ENCODE results near the gene HM13.
"Not testable (repeated sequence)": the region's sequence is repeated elsewhere in the genome, so short reads cannot be mapped to it uniquely, and the experiment has no call there.

The HM13 gene

GRCh38 chr20:31502884-31503673 is 11.2 kb upstream of the HM13 start:
- FAIRE-seq, result peak; percentile 28

GRCh38 chr20:31505903-31506302 is 8.3 kb upstream of the HM13 start:
- FAIRE-seq, result no peak

GRCh38 chr20:31508517-31509244 is 5.6 kb upstream of the HM13 start:
- no peak for FAIRE-seq

- no peak for FAIRE-seq
Observed at GRCh38 chr20:31515072-31515774, 981 bp downstream of the HM13 start.

GRCh38 chr20:31515775-31516107 is 1.5 kb downstream of the HM13 start:
- no peak for FAIRE-seq

GRCh38 chr20:31516166-31516565 is 1.9 kb downstream of the HM13 start:
- FAIRE-seq, result no peak

GRCh38 chr20:31516651-31517050 is 2.4 kb downstream of the HM13 start:
- no peak for FAIRE-seq

GRCh38 chr20:31517373-31517772 is 3.1 kb downstream of the HM13 start:
- no peak for FAIRE-seq

GRCh38 chr20:31521267-31521666 is 7.0 kb downstream of the HM13 start:
- FAIRE-seq, result not testable (repeated sequence)

GRCh38 chr20:31522731-31523130 is 8.5 kb downstream of the HM13 start:
- FAIRE-seq, result no peak

GRCh38 chr20:31523361-31524283 is 9.4 kb downstream of the HM13 start:
- no peak for FAIRE-seq

GRCh38 chr20:31527266-31527665 is 13.0 kb downstream of the HM13 start:
- no peak for FAIRE-seq

GRCh38 chr20:31535298-31535697 is 21.1 kb downstream of the HM13 start:
- FAIRE-seq, result no peak

- FAIRE-seq, result no peak
Observed at GRCh38 chr20:31536575-31536974, 22.3 kb downstream of the HM13 start.

GRCh38 chr20:31537116-31537871 is 23.1 kb downstream of the HM13 start:
- FAIRE-seq, result no peak

GRCh38 chr20:31537890-31538289 is 23.6 kb downstream of the HM13 start:
- no peak for FAIRE-seq

GRCh38 chr20:31538326-31538725 is 24.1 kb downstream of the HM13 start:
- FAIRE-seq, result no peak

GRCh38 chr20:31539636-31540035 is 25.4 kb downstream of the HM13 start:
- not testable (repeated sequence) for FAIRE-seq

- FAIRE-seq, result no peak
Observed at GRCh38 chr20:31540406-31540805, 26.2 kb downstream of the HM13 start.

GRCh38 chr20:31542201-31542842 is 28.1 kb downstream of the HM13 start:
- no peak for FAIRE-seq

GRCh38 chr20:31542963-31543362 is 28.7 kb downstream of the HM13 start:
- FAIRE-seq, result no peak

All from G401.6 (cell line).